CD4-positive, alpha-beta T cell treated with Interleukin-10 for 1 hour (primary cell): ENCODE results near the gene PGBD5.

Experiments used
- DNase-seq: peaks from one replicate; pipeline ENCODE4 v3.0.0-alpha.2; 2020

PGBD5 gene

GRCh38 chr1:230321341-230321740 is 104.8 kb downstream of the PGBD5 start:
- DNase-seq = no peak

- DNase-seq = no peak
These were observed 105.3 kb downstream of the PGBD5 start for GRCh38 chr1:230320804-230321203.

GRCh38 chr1:230319014-230319747 is 107.0 kb downstream of the PGBD5 start:
- DNase-seq = no peak

GRCh38 chr1:230317823-230318819 is 108.0 kb downstream of the PGBD5 start:
- DNase-seq = no peak

- DNase-seq = no peak
These were observed 109.0 kb downstream of the PGBD5 start for GRCh38 chr1:230316864-230317745.

- no peak for DNase-seq
These were observed 111.0 kb downstream of the PGBD5 start for GRCh38 chr1:230315099-230315498.

- no peak for DNase-seq
These were observed 112.0 kb downstream of the PGBD5 start for GRCh38 chr1:230314142-230314470.

- no peak for DNase-seq
These were observed 112.5 kb downstream of the PGBD5 start for GRCh38 chr1:230313453-230314141.

- no peak for DNase-seq
These were observed 113.5 kb downstream of the PGBD5 start for GRCh38 chr1:230312676-230313075.

GRCh38 chr1:230310381-230311163 is 115.6 kb downstream of the PGBD5 start:
- DNase-seq = peak; percentile 63

GRCh38 chr1:230309646-230310177 is 116.4 kb downstream of the PGBD5 start:
- no peak for DNase-seq

GRCh38 chr1:230308821-230309220 is 117.3 kb downstream of the PGBD5 start:
- no peak for DNase-seq

GRCh38 chr1:230308039-230308438 is 118.1 kb downstream of the PGBD5 start:
- no peak for DNase-seq

GRCh38 chr1:230307213-230307612 is 118.9 kb downstream of the PGBD5 start:
- DNase-seq = no peak

- peak; percentile 9 for DNase-seq
These were observed 120.0 kb downstream of the PGBD5 start for GRCh38 chr1:230306169-230306568.

- no peak for DNase-seq
These were observed 122.3 kb downstream of the PGBD5 start for GRCh38 chr1:230303822-230304221.

- DNase-seq = no peak
These were observed 123.1 kb downstream of the PGBD5 start for GRCh38 chr1:230303069-230303468.

- no peak for DNase-seq
These were observed 124.3 kb downstream of the PGBD5 start for GRCh38 chr1:230301822-230302221.

GRCh38 chr1:230301322-230301721 is 124.8 kb downstream of the PGBD5 start:
- no peak for DNase-seq

GRCh38 chr1:230300322-230301301 is 125.5 kb downstream of the PGBD5 start:
- no peak for DNase-seq
